SK-N-DZ (cell line): ENCODE data around the gene PDCD1.

Experiments used
- DNase-seq: peaks from one replicate; pipeline ENCODE4 v3.0.0-alpha.2; 2015; ENCODE audit warnings: low spot score

Gene PDCD1

GRCh38 chr2:241895712-241896641, 37.3 kb upstream of the PDCD1 start:
- DNase-seq, result peak; percentile 57

DNA sequence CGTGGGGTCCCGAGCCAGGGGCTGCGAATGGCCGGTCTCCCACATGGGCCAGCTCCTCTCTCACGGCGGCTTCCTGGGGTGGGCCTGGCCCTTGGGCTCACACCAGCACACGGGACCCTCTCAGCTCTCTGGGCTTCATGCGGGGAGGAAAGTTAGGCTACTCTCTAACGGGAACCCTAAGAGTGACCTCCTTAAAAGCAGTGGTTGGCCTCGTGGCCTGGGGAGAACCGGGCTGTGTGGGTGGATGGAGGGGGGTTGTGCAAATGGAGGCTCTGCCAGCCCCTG, 36.7 kb upstream of the PDCD1 start:
- no peak for DNase-seq

GRCh38 chr2:241894681-241895426, 36.2 kb upstream of the PDCD1 start:
- DNase-seq, result no peak

DNA sequence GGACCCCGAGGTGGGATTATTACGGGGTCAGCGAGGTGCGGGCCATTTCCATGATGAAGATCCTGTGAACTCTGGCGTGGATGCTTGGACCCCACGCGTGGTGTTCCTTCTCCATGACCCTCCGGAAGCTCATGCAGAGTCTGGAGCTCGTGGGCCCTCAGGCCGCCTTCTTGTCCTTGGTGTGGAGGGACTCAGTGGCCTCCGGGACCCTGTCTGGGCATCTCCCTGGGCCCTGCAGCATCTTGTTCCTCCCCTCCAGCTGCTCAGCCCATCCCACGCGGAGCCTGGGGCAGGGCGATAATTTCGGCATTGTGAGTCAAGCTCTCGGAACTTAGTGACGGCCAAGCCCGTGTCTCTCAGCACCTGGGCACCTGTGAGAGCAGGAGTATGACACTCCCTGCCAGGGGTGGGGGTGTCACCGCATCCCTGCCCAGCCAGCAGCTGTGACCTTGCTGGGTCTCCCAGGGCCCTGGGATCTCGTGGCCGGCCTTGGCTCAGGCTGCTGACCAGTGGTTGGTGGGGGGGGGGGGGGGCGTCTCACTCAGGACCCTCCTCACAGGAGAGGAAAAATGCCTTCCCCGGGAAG, 35.5 kb upstream of the PDCD1 start:
- no peak for DNase-seq

DNA sequence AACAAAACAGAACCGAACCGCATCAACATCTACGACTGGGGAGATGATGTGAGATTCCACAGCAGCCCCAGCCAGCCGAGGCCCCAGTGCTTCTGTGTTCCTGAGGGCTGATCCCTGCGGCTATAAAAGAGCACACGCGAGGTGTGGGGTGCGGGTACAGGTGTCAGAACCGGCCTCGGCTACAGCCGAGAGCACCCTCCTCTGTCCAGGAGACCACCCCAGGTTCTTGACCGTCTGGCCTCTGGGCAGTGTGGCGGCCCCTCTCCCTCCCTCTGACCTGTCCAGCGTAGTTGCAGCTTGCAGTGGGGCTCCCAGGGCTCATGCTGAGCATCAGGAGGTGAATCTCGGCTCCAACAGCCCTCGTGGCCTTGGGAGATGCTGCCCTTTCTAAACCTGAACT, 34.6 kb upstream of the PDCD1 start:
- no peak for DNase-seq

- DNase-seq, result no peak
These were observed 33.8 kb upstream of the PDCD1 start for GRCh38 chr2:241892299-241893137.

DNA sequence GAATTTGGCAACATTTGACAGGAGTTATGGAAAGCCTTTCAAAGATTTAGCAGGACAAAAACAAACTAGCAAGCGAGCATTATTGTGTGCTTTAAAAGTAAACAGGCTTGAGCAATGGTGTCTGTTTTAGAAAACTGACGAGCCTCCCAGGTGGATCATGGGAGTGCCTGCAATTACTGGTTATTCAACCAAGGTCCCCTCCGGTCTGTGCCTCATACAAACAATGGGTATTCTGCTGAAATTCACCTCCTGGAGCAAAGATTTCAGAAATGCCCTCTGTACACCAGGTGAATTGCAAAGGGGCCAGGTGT, 33.2 kb upstream of the PDCD1 start:
- no peak for DNase-seq

- DNase-seq, result no peak
These were observed 32.8 kb upstream of the PDCD1 start for GRCh38 chr2:241891315-241891987.

GRCh38 chr2:241890524-241891235, 32.0 kb upstream of the PDCD1 start:
- DNase-seq, result no peak

DNA sequence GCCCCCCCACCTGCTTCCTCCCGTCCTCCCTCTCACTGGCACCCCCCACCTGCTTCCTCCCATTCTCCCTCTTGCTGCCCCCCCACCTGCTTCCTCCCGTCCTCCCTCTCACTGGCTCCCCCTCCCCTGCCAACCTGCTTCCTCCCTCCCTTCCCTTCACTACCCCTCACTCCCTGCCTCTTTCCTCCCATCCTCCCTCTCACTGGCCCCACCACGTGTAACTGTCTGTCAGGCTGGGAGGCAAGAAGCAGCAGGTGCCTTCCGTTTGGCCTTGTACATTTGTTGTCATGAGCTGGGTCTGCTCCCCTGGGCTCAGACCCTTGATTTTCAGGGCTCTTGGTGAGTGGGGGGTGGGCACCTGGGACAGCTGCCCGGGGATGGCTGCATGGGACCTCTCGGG, 29.9 kb upstream of the PDCD1 start:
- DNase-seq, result no peak

GRCh38 chr2:241887806-241888522, 29.3 kb upstream of the PDCD1 start:
- DNase-seq, result peak; percentile 65

GRCh38 chr2:241886840-241887447, 28.2 kb upstream of the PDCD1 start:
- no peak for DNase-seq

GRCh38 chr2:241885946-241886643, 27.4 kb upstream of the PDCD1 start:
- DNase-seq, result no peak

GRCh38 chr2:241885291-241885945, 26.7 kb upstream of the PDCD1 start:
- DNase-seq, result peak; percentile 49

DNA sequence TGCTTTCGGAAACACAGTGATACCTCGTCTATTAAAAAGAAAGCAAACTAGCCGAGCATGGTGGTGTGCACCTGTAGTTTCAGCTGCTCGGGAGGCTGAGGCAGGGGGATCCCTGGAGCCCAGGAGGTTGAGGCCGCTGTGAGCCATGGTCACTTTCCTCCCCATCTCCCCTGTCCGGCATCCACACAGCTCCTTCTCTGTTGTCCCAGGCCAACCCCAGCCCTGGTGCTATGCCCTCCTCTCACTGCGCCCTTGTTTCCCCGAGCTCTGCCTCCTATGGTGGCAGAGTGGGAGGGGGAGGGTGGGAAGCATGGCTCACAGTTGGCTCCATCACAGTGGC, 26.2 kb upstream of the PDCD1 start:
- no peak for DNase-seq

- DNase-seq, result peak; percentile 60
These were observed 23.5 kb upstream of the PDCD1 start for GRCh38 chr2:241882091-241882625.

- DNase-seq, result no peak
These were observed 21.8 kb upstream of the PDCD1 start for GRCh38 chr2:241880311-241881073.
